ENCODE measurements around the gene HS3ST5.

Gene HS3ST5

DNA sequence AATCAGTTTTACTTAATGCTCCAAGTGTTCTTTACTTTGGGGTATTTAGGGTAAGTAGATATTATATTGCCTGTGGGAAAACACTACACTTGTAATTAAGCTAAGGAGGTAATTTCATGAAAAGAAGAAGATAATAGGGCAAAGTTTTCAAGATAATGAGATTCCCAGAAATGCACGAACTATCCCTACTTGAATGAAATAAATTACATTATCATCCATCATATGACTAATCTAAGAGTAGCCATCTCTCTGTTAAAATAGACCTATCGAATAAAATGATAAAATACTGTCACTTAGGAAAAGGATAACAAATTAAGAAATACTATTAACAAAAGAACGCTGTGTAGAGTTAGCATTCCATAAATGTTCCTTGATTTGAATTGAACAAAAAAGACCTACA is 236.8 kb downstream of the HS3ST5 start:
- no peak for DNase-seq (ENCODE audit: low spot score)
- TF ChIP-seq, protein P1, sequence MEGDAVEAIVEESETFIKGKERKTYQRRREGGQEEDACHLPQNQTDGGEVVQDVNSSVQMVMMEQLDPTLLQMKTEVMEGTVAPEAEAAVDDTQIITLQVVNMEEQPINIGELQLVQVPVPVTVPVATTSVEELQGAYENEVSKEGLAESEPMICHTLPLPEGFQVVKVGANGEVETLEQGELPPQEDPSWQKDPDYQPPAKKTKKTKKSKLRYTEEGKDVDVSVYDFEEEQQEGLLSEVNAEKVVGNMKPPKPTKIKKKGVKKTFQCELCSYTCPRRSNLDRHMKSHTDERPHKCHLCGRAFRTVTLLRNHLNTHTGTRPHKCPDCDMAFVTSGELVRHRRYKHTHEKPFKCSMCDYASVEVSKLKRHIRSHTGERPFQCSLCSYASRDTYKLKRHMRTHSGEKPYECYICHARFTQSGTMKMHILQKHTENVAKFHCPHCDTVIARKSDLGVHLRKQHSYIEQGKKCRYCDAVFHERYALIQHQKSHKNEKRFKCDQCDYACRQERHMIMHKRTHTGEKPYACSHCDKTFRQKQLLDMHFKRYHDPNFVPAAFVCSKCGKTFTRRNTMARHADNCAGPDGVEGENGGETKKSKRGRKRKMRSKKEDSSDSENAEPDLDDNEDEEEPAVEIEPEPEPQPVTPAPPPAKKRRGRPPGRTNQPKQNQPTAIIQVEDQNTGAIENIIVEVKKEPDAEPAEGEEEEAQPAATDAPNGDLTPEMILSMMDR (IDR thresholded peaks at IDR 0.05; ENCODE audit: extremely low read depth, insufficient read depth, missing control alignments): no peak
- in situ Hi-C loops (cut with MboI; ENCODE audit: low pct_unique_long_range_greater_than_20kb, low sequenced_read_pairs, unreplicated experiment): no loop called here

DNA sequence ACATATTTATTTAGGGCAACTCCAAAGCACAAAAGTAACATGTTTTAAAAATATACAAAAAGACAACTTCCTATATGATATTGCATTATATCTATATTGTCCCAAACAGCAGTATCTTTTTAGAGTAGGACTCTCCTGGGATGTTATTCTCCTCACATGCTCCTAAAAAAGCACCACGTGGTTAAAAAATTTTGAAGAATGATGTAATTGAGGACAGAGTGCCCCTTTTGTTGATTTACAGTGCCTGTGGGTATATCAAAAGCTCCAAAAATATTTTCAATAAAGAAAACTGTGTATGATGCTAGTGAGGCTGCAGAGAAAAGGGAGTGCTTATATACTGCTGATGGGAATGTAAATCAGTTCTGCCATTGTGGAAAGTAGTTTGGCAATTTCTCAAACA is 241.6 kb downstream of the HS3ST5 start:
- DNase-seq (ENCODE audit: low spot score): no peak
- in situ Hi-C loops (cut with MboI; ENCODE audit: low pct_unique_long_range_greater_than_20kb, low sequenced_read_pairs, unreplicated experiment): no loop called here
- TF ChIP-seq, protein P1 (IDR thresholded peaks at IDR 0.05; ENCODE audit: extremely low read depth, insufficient read depth, missing control alignments): no peak

DNA sequence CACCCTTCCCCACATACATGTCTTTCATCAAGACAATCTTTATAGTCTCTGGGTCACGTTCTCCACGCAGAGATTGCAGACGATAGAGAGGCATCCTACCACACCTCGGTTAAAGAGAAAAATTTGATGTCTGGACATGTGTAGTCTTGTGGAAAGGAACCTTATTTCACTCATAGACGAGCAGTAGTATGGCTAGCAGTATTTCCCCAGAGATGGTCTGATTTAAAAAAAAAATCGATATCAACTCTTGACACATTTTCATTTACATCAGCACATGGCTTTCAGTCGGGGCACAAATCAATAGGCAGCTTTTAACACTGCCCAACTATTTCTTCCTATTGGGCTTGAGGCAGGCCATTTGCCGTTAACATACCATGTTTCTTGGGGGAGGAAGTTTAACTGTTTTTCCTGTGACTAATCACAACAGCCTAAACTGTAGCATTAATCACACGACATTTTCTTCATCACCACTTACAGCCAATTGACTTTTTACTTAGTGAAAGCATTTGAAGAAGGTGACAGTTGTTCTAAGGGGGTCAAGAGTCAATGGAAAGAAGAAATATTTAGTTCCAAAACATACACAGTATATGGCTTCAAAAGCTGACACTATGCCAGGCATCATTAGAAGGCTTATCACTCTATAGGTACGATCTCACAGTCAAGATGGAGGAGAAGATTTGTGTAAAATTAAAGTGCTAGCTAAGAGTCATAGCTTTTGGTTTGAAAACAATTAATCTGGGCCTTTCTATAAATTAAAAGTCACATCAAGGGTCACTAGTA is 242.4 kb downstream of the HS3ST5 start:
- TF ChIP-seq, protein P1 (IDR thresholded peaks at IDR 0.05; ENCODE audit: extremely low read depth, insufficient read depth, missing control alignments): no peak
- DNase-seq (ENCODE audit: low spot score): no peak
- in situ Hi-C loops (cut with MboI; ENCODE audit: low pct_unique_long_range_greater_than_20kb, low sequenced_read_pairs, unreplicated experiment): no loop called here

DNA sequence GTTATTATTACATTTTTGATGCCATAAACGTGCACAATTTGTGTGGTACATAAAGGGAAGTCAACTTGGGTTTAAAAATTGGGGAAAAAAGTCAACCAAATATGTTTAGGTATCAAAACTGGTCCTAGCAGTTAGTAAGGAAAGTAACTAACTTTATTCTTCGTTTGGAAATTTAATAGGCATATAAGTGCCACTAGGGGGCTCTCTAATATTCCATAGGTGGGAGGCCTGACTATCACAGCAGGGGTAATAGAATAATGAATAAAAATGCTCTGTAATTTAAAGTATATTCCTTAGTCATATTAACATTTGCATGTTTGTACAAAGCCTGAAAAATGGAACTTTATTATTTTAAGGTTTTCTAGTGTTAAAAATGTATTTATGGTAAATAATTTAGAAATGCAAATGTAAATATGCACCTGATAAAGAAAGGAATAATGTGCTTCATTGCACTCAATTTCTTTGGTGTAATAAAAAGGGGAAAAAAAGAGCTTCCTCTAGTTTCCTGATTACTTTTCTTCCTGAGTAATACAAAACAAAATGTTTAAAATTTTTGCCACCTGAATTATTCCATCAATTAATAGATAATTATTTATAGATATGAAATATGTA is 246.2 kb downstream of the HS3ST5 start:
- in situ Hi-C loops (cut with MboI; ENCODE audit: low pct_unique_long_range_greater_than_20kb, low sequenced_read_pairs, unreplicated experiment): no loop called here
- TF ChIP-seq, protein P1 (IDR thresholded peaks at IDR 0.05; ENCODE audit: extremely low read depth, insufficient read depth, missing control alignments): peak; percentile 68
- peak; percentile 35 for DNase-seq (ENCODE audit: low spot score)

DNA sequence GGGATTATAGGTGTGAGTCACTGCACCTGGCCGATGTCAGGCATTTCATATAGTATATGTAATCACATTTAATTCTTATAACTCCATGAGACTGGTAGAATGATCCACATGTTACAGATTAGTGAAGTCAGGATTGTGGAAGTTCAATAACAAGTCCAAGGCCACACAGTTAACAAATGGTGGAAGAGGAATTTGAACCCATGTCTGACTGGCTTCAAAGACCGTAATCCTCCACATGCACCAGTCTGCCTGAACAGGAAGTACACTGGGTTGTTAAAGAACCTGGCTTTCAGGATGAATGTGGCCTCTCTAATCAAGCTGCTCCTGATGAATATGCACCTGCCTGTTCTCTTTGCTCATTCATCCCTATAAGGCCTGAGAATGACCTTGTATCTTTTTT is 249.9 kb downstream of the HS3ST5 start:
- TF ChIP-seq, protein P1 (IDR thresholded peaks at IDR 0.05; ENCODE audit: extremely low read depth, insufficient read depth, missing control alignments): no peak
- in situ Hi-C loops (cut with MboI; ENCODE audit: low pct_unique_long_range_greater_than_20kb, low sequenced_read_pairs, unreplicated experiment): no loop called here
- no peak for DNase-seq (ENCODE audit: low spot score)

DNA sequence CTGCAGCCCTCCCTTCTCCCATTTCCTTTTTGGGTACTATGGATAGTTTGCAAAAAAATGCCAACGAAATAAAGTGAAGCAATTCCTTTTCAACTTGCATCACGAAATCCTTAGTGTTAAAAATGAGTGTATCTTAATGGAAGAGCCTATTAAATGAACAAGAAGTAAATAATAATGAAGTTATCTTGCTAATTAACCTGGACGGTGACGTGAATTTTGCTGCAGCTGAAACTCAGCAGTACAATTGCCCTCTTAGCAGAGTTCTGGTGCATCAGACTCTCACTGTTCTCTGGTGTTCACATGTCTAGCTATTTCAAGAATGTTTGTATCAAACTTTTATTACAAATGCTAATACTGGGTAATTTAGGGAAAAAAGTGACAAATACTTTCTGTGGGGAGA is 252.2 kb downstream of the HS3ST5 start:
- in situ Hi-C loops (cut with MboI; ENCODE audit: low pct_unique_long_range_greater_than_20kb, low sequenced_read_pairs, unreplicated experiment): no loop called here
- TF ChIP-seq, protein P1 (IDR thresholded peaks at IDR 0.05; ENCODE audit: extremely low read depth, insufficient read depth, missing control alignments): no peak
- no peak for DNase-seq (ENCODE audit: low spot score)
